ENCODE measurements around the gene UGT1A8. TPM values are rescaled to one million over a fixed set of nuclear protein-coding genes. Genes with fewer than 3 reads are reported as not detected.

Gene UGT1A8
- total RNA-seq, 2 experiments from 2014 or later = not detected

- CTCF ChIA-PET = no interaction called here
- H3K27me3 Mint-ChIP-seq = no peaks in the 10 kb centered on the region
Observed at GRCh38 chr2:233795735-233796171, 178.3 kb downstream of the UGT1A8 start.

DNA sequence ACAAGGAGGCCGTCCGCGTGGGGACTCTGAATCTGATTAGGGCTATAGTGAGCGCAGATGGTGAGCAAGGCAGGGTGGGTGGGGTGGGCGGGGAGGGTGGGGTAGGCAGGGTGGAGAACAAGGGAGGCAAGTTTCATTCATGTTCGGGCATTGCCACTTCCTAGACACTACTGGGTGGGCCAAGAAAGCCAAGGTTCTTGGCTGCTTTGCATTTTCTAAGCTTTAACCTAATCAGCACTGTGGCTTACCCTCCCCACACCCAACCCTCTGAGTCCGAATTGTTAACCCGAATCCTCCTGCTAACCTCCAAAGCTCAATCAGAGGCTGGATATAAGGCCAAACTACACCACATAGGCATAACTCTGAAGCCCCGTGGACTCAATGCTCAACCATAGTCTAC lies 178.8 kb downstream of the UGT1A8 start:
- ATAC-seq (ENCODE audit: poor library complexity) (no peak), DNase-seq (no peak)
- no peak overlapping the region for H3K4me3 Mint-ChIP-seq
- no peak overlapping the region for H3K27ac Mint-ChIP-seq
- ChIA-PET POLR2A (no interaction called here), CTCF (no interaction called here)
- intact Hi-C loops (cut with DNase I, micrococcal nuclease) = no loop called here
- H3K36me3 ChIP-seq (ENCODE audit: insufficient read depth, low read length) = no peaks in the 10 kb centered on the region
- no peaks in the 10 kb centered on the region for H3K9me3 ChIP-seq (ENCODE audit: control insufficient read depth in 1 of 2, insufficient read depth in 1 of 2, low read length in 2 of 2)
- H3K4me1 ChIP-seq (ENCODE audit: insufficient read depth, low read length) = no peaks in the 10 kb centered on the region
- peaks cover 4% of the 10 kb centered on the region for H3K9me3 Mint-ChIP-seq
- no peaks in the 10 kb centered on the region for H3K27me3 ChIP-seq (ENCODE audit: control insufficient read depth in 1 of 2, insufficient read depth in 2 of 2, low read length in 2 of 2)
- H3K27ac ChIP-seq (ENCODE audit: low read depth in 1 of 2, low read length in 2 of 2) = no peak overlapping the region
- no peaks in the 10 kb centered on the region for H3K36me3 Mint-ChIP-seq (ENCODE audit: low read depth)
- no peaks in the 10 kb centered on the region for H3K27me3 Mint-ChIP-seq
- H3K4me3 ChIP-seq (ENCODE audit: low read length) = no peak overlapping the region
- TF ChIP-seq, protein P1, sequence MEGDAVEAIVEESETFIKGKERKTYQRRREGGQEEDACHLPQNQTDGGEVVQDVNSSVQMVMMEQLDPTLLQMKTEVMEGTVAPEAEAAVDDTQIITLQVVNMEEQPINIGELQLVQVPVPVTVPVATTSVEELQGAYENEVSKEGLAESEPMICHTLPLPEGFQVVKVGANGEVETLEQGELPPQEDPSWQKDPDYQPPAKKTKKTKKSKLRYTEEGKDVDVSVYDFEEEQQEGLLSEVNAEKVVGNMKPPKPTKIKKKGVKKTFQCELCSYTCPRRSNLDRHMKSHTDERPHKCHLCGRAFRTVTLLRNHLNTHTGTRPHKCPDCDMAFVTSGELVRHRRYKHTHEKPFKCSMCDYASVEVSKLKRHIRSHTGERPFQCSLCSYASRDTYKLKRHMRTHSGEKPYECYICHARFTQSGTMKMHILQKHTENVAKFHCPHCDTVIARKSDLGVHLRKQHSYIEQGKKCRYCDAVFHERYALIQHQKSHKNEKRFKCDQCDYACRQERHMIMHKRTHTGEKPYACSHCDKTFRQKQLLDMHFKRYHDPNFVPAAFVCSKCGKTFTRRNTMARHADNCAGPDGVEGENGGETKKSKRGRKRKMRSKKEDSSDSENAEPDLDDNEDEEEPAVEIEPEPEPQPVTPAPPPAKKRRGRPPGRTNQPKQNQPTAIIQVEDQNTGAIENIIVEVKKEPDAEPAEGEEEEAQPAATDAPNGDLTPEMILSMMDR (IDR thresholded peaks at IDR 0.05) = no peak
- H3K4me1 Mint-ChIP-seq (ENCODE audit: low read depth) = no peaks in the 10 kb centered on the region

More at GRCh38 chr2:233795735-233796171, 178.3 kb downstream of the UGT1A8 start:
- Mint-ChIP-seq H3K4me3 (no peak overlapping the region), H3K36me3 (ENCODE audit: low read depth) (no peaks in the 10 kb centered on the region), H3K9me3 (peaks cover 4% of the 10 kb centered on the region), H3K27ac (no peak overlapping the region), H3K4me1 (ENCODE audit: low read depth) (no peaks in the 10 kb centered on the region)
- H3K4me3 ChIP-seq (ENCODE audit: low read length) = no peak overlapping the region
- no peaks in the 10 kb centered on the region for H3K36me3 ChIP-seq (ENCODE audit: insufficient read depth, low read length)
- DNase-seq (peak in 2 of 14 experiments; percentile 4 to 19), ATAC-seq (ENCODE audit: poor library complexity) (no peak)
- no peaks in the 10 kb centered on the region for H3K9me3 ChIP-seq (ENCODE audit: control insufficient read depth in 1 of 2, insufficient read depth in 1 of 2, low read length in 2 of 2)
- no peaks in the 10 kb centered on the region for H3K4me1 ChIP-seq (ENCODE audit: insufficient read depth, low read length)
- H3K27ac ChIP-seq (ENCODE audit: low read depth in 1 of 2, low read length in 2 of 2) = no peak overlapping the region
- H3K27me3 ChIP-seq (ENCODE audit: control insufficient read depth in 1 of 2, insufficient read depth in 2 of 2, low read length in 2 of 2) = no peaks in the 10 kb centered on the region
- TF ChIP-seq, protein P1 (IDR thresholded peaks at IDR 0.05) = no peak
- POLR2A ChIA-PET = no interaction called here
- intact Hi-C loops (cut with DNase I, micrococcal nuclease) = no loop called here

DNA sequence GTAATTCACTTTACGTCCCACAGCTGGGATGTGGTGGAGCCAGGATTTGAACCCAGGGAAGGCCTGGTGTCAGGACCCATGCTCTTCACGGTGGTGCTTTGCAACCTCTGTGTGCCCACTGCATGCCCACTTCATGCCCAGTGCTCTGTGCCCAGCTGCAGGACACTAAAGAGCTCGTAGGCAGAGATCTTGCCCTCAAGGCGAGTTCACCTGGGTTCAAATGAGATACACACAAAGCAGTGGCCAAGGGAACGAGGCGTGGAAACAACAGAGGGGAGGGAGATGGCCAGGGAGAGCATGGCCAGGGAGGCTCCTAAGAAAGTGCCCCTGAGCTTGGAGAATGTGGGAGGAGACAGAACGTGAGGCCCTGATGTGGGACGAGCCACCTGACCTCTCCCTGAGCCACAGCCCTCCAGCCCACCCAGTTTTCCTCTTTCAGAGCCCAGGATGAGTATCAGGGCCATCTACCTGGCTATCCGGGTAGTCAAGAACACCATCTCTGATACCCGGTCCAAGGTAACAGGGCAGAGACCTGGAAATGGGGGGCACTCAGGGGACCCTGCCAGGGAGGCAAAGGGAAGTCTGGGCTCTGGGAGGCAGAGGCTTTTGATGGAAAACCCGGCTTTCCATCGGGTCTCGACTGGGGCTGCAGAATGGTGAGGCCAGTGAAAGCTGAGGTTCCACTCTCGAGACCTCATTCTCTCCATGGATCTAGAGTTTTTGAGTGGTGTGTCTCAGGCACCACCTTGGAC lies 181.1 kb downstream of the UGT1A8 start:
- Histone ChIP-seq H3K9me3 (ENCODE audit: control insufficient read depth in 1 of 2, insufficient read depth in 1 of 2, low read length in 2 of 2) (no peaks in the 10 kb centered on the region), H3K36me3 (ENCODE audit: insufficient read depth, low read length) (no peaks in the 10 kb centered on the region), H3K27ac (ENCODE audit: low read depth in 1 of 2, low read length in 2 of 2) (no peak overlapping the region), H3K27me3 (ENCODE audit: control insufficient read depth in 1 of 2, insufficient read depth in 2 of 2, low read length in 2 of 2) (peaks cover 0 to 3% of the 10 kb centered on the region in 2 experiments), H3K4me3 (ENCODE audit: low read length) (no peak overlapping the region), H3K4me1 (ENCODE audit: insufficient read depth, low read length) (no peaks in the 10 kb centered on the region)
- H3K4me3 Mint-ChIP-seq = no peak overlapping the region
- intact Hi-C loops (cut with DNase I, micrococcal nuclease) = no loop called here
- CTCF ChIA-PET = no interaction called here
- TF ChIP-seq, protein P1 (IDR thresholded peaks at IDR 0.05) = no peak
- H3K4me1 Mint-ChIP-seq (ENCODE audit: low read depth) = no peaks in the 10 kb centered on the region
- peaks cover 7% of the 10 kb centered on the region for H3K27me3 Mint-ChIP-seq
- DNase-seq (no peak), ATAC-seq (ENCODE audit: poor library complexity) (no peak)
- H3K27ac Mint-ChIP-seq = no peak overlapping the region
- H3K36me3 Mint-ChIP-seq (ENCODE audit: low read depth) = no peaks in the 10 kb centered on the region
- H3K9me3 Mint-ChIP-seq = peaks cover 4% of the 10 kb centered on the region
- POLR2A ChIA-PET = no interaction called here
